Stomach smooth muscle (tissue), 2 donors: ENCODE results near the gene AGBL1.

Experiments used
- H3K27ac ChIP-seq: one replicate; pipeline ENCODE4 v1.7.0; 2013; ENCODE audit warnings: mild to moderate bottlenecking, low read length, inconsistent platforms
- H3K27me3 ChIP-seq, 2 donors: one replicate each; pipeline ENCODE4 v1.7.0; 2013; ENCODE audit warnings: low read length in 2 of 2; ENCODE audit not compliant: insufficient read depth in 2 of 2, control insufficient read depth in 1 of 2
- H3K36me3 ChIP-seq, 2 donors: one replicate each; pipeline ENCODE4 v1.7.0; 2013; ENCODE audit warnings: low read length in 2 of 2; ENCODE audit not compliant: control insufficient read depth in 2 of 2, insufficient read depth in 2 of 2
- H3K4me1 ChIP-seq: one replicate; pipeline ENCODE4 v1.7.0; 2013; ENCODE audit warnings: low read length; ENCODE audit not compliant: control insufficient read depth, insufficient read depth
- H3K4me3 ChIP-seq, 2 donors: one replicate each; pipeline ENCODE4 v1.7.0; 2013; ENCODE audit warnings: low read length in 2 of 2
- H3K9ac ChIP-seq, 2 donors: one replicate each; pipeline ENCODE4 v1.7.0; 2013; ENCODE audit warnings: low read length in 2 of 2, mild to moderate bottlenecking in 1 of 2
- H3K9me3 ChIP-seq, 2 donors: one replicate each; pipeline ENCODE4 v1.7.0; 2013; ENCODE audit warnings: low read length in 2 of 2; ENCODE audit not compliant: control insufficient read depth in 2 of 2
- donor health status: healthy.
- donor health status: Pancreatic carcinoma.

Gene AGBL1

GRCh38 chr15:86571873-86572272 lies 492.2 kb downstream of the AGBL1 start:
- no peak overlapping the region for H3K9ac ChIP-seq
- H3K36me3 ChIP-seq, result no peaks in the 10 kb centered on the region
- H3K9me3 ChIP-seq, result peaks cover 0 to 5% of the 10 kb centered on the region in 2 donors
- H3K27me3 ChIP-seq, result peaks cover 4% of the 10 kb centered on the region in 2 donors
- no peaks in the 10 kb centered on the region for H3K4me1 ChIP-seq
- H3K27ac ChIP-seq, result no peak overlapping the region
- no peak overlapping the region for H3K4me3 ChIP-seq

GRCh38 chr15:86572368-86572841 lies 492.7 kb downstream of the AGBL1 start:
- Histone ChIP-seq H3K4me3 (no peak overlapping the region), H3K4me1 (no peaks in the 10 kb centered on the region), H3K27me3 (peaks cover 4% of the 10 kb centered on the region in 2 donors), H3K36me3 (no peaks in the 10 kb centered on the region), H3K9ac (no peak overlapping the region), H3K9me3 (peaks cover 0 to 5% of the 10 kb centered on the region in 2 donors), H3K27ac (no peak overlapping the region)

- H3K4me1 ChIP-seq, result no peaks in the 10 kb centered on the region
- peaks cover 4% of the 10 kb centered on the region in 2 donors for H3K27me3 ChIP-seq
- no peak overlapping the region for H3K27ac ChIP-seq
- no peak overlapping the region for H3K9ac ChIP-seq
- H3K4me3 ChIP-seq, result no peak overlapping the region
- peaks cover 0 to 5% of the 10 kb centered on the region in 2 donors for H3K9me3 ChIP-seq
- H3K36me3 ChIP-seq, result no peaks in the 10 kb centered on the region
Measured at GRCh38 chr15:86573476-86573875, 493.8 kb downstream of the AGBL1 start.

GRCh38 chr15:86588413-86588812 lies 508.7 kb downstream of the AGBL1 start:
- H3K4me3 ChIP-seq, result no peak overlapping the region
- no peaks in the 10 kb centered on the region for H3K27me3 ChIP-seq
- H3K4me1 ChIP-seq, result no peaks in the 10 kb centered on the region
- H3K9me3 ChIP-seq, result no peaks in the 10 kb centered on the region
- no peaks in the 10 kb centered on the region for H3K36me3 ChIP-seq
- no peak overlapping the region for H3K9ac ChIP-seq
- no peak overlapping the region for H3K27ac ChIP-seq

- Histone ChIP-seq H3K36me3 (no peaks in the 10 kb centered on the region), H3K4me1 (no peaks in the 10 kb centered on the region), H3K9me3 (no peaks in the 10 kb centered on the region), H3K27ac (no peak overlapping the region), H3K27me3 (no peaks in the 10 kb centered on the region), H3K4me3 (no peak overlapping the region), H3K9ac (no peak overlapping the region)
Measured at GRCh38 chr15:86590461-86590860, 510.8 kb downstream of the AGBL1 start.

GRCh38 chr15:86591158-86591557 lies 511.5 kb downstream of the AGBL1 start:
- Histone ChIP-seq H3K4me1 (no peaks in the 10 kb centered on the region), H3K9me3 (peaks cover 0 to 4% of the 10 kb centered on the region in 2 donors), H3K4me3 (no peak overlapping the region), H3K9ac (no peak overlapping the region), H3K27me3 (no peaks in the 10 kb centered on the region), H3K36me3 (no peaks in the 10 kb centered on the region), H3K27ac (no peak overlapping the region)

GRCh38 chr15:86591994-86592735 lies 512.5 kb downstream of the AGBL1 start:
- H3K4me1 ChIP-seq, result no peaks in the 10 kb centered on the region
- no peaks in the 10 kb centered on the region for H3K27me3 ChIP-seq
- H3K9ac ChIP-seq, result no peak overlapping the region
- H3K36me3 ChIP-seq, result no peaks in the 10 kb centered on the region
- H3K27ac ChIP-seq, result no peak overlapping the region
- peaks cover 0 to 5% of the 10 kb centered on the region in 2 donors for H3K9me3 ChIP-seq
- H3K4me3 ChIP-seq, result no peak overlapping the region

DNA sequence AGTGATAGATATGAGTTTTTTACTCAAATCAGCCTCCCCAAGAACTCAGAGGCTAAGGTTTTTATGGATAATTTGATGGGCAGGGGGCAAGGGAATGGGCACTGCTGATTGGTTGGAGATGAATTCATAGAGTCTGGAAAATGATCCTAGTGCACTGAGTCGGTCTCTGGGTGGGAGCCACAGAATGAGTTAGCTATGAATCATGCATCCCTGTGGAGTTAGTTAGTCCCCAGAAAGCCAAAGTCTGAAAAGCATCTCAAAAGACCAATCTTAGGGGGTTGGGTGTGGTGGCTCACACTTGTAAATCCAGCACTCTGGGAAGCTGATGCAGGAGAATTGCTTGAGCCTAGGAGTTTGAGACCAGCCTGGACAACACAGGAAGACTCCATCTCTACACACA lies 516.1 kb downstream of the AGBL1 start:
- H3K4me1 ChIP-seq, result no peaks in the 10 kb centered on the region
- no peak overlapping the region for H3K4me3 ChIP-seq
- peaks cover 0 to 5% of the 10 kb centered on the region in 2 donors for H3K9me3 ChIP-seq
- no peaks in the 10 kb centered on the region for H3K36me3 ChIP-seq
- H3K9ac ChIP-seq, result no peak overlapping the region
- H3K27me3 ChIP-seq, result no peaks in the 10 kb centered on the region
- no peak overlapping the region for H3K27ac ChIP-seq

- H3K4me3 ChIP-seq, result no peak overlapping the region
- H3K36me3 ChIP-seq, result no peaks in the 10 kb centered on the region
- no peak overlapping the region for H3K27ac ChIP-seq
- H3K27me3 ChIP-seq, result no peaks in the 10 kb centered on the region
- no peak overlapping the region for H3K9ac ChIP-seq
- H3K4me1 ChIP-seq, result no peaks in the 10 kb centered on the region
- H3K9me3 ChIP-seq, result no peaks in the 10 kb centered on the region
Measured at GRCh38 chr15:86603466-86603865, 523.8 kb downstream of the AGBL1 start.

DNA sequence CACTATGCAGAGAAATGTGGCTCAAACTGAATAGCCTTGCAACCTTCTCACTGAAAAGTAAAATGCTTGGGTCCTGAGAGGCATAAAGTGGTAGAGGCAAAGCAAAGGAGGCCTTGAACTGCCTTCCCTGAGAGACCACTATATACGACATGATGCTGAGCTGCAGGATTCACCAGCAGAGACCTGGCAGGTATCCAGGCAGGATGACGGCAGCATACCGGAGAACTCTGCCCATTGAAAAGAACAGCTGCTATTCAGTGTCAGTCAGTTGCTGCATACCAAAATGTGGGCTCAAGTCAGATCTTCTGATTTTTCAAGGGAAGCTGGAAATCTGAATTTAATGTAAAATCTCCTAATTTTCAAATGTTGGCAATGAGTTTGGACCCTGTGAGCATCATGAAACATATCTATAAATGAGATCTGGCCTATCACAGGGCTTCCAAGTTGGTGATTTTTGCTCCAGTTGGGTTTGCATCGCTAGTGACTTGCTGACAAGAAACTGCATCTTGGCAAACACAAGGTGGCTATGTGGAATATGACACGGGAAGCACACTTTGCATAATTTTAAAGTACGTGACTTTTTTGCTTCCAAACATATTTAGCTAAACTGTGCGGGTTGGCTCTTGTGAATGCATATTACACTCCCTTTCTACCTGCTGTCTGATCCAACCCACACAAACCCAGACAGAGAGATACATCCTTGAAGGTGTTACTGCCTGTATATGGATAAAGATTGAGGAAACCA lies 529.0 kb downstream of the AGBL1 start:
- H3K4me3 ChIP-seq, result no peak overlapping the region
- no peaks in the 10 kb centered on the region for H3K9me3 ChIP-seq
- no peaks in the 10 kb centered on the region for H3K4me1 ChIP-seq
- H3K27ac ChIP-seq, result no peak overlapping the region
- H3K36me3 ChIP-seq, result no peaks in the 10 kb centered on the region
- no peaks in the 10 kb centered on the region for H3K27me3 ChIP-seq
- H3K9ac ChIP-seq, result no peak overlapping the region

DNA sequence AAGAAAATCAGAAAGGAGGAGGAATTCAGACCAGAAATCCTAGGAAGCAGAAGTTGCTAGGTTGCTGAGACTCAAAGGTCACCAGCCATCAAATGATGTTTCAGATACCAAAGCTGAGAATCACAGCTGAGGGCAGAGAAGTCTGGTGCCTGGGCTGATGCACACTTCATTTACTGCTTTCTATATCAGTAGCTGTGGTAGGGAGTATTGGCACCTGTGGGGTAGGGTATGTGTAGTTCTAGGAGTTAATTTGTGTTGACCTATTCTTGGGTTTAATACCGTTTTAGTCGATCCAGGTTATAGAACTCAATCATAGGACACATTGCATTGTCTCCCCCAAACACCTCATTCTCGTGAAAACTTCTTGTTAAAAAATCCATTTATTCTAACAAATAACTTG lies 529.6 kb downstream of the AGBL1 start:
- no peaks in the 10 kb centered on the region for H3K4me1 ChIP-seq
- no peaks in the 10 kb centered on the region for H3K27me3 ChIP-seq
- H3K9me3 ChIP-seq, result no peaks in the 10 kb centered on the region
- H3K4me3 ChIP-seq, result no peak overlapping the region
- no peak overlapping the region for H3K27ac ChIP-seq
- no peak overlapping the region for H3K9ac ChIP-seq
- H3K36me3 ChIP-seq, result no peaks in the 10 kb centered on the region
